Ishikawa (cell line): Measurements from ENCODE around the gene ATP9B.

ENCODE experiments used
- CREB1 ChIP-seq: IDR thresholded peaks from 2 replicates; pipeline ENCODE4 v1.6.1; 2012; ENCODE audit warnings: low read depth
- EGR1 ChIP-seq: IDR thresholded peaks from 2 replicates; pipeline ENCODE4 v1.6.1; 2012
- EP300 ChIP-seq: IDR thresholded peaks from 2 replicates; pipeline ENCODE4 v1.6.1; 2012; ENCODE audit warnings: borderline replicate concordance
- RAD21 ChIP-seq: IDR thresholded peaks from 2 replicates; pipeline ENCODE4 v1.6.1; 2012; ENCODE audit warnings: low read depth
- TAF1 ChIP-seq: IDR thresholded peaks from 2 replicates; pipeline ENCODE4 v1.6.1; 2012; ENCODE audit warnings: low read depth, mild to moderate bottlenecking
- YY1 ChIP-seq: IDR thresholded peaks from 2 replicates; pipeline ENCODE4 v1.6.1; 2012; ENCODE audit warnings: low read depth

DNA sequence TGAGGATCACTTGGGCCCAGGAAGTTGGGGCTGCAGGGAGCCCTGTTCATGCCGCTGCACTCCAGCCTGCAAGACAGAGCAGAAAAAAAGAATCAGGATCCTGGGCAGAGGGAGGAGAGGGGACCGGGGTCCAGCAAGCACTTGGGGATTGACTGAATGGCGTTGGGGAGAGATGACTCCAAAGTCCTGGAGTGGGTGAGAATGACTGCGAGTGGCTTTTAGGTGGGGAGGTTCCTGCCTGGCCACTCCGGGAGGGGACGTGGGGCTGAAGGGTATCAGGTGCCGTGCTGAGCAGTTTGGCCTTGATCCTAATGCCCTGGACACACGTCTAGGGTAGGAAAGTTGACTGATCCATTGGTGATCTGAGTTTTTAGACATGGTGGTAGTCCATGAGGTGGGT, 323.0 kb downstream of the ATP9B start:
- no peak for TF ChIP-seq EP300
- no peak for TF ChIP-seq EGR1
- TF ChIP-seq RAD21, result no peak
- TF ChIP-seq CREB1, result no peak
- TF ChIP-seq YY1, result no peak
- no peak for TF ChIP-seq TAF1
